ENCODE data around the gene GALNT13. TPM values are rescaled to one million over a fixed set of nuclear protein-coding genes. Genes with fewer than 3 reads are reported as not detected.

Gene GALNT13
- polyA plus RNA-seq, 1 donor, result 2.8 TPM

- DNase-seq, result no peak
Measured at GRCh38 chr2:153944800-153945199, 73.1 kb downstream of the GALNT13 start.

GRCh38 chr2:153946036-153946435, 74.3 kb downstream of the GALNT13 start:
- DNase-seq, result no peak

- no peak for DNase-seq
Measured at GRCh38 chr2:153953761-153954160, 82.0 kb downstream of the GALNT13 start.

GRCh38 chr2:153963256-153963655, 91.5 kb downstream of the GALNT13 start:
- no peak for DNase-seq

GRCh38 chr2:153967248-153967973, 95.7 kb downstream of the GALNT13 start:
- DNase-seq, result no peak

GRCh38 chr2:153971250-153971649, 99.5 kb downstream of the GALNT13 start:
- DNase-seq, result no peak

GRCh38 chr2:153971855-153972254, 100.1 kb downstream of the GALNT13 start:
- DNase-seq, result no peak

GRCh38 chr2:153972412-153972811, 100.7 kb downstream of the GALNT13 start:
- no peak for DNase-seq

GRCh38 chr2:153986488-153987229, 114.9 kb downstream of the GALNT13 start:
- no peak for DNase-seq

GRCh38 chr2:153990771-153991170, 119.0 kb downstream of the GALNT13 start:
- no peak for DNase-seq

- DNase-seq, result no peak
Measured at GRCh38 chr2:154013514-154013913, 141.8 kb downstream of the GALNT13 start.

- DNase-seq, result no peak
Measured at GRCh38 chr2:154015233-154015632, 143.5 kb downstream of the GALNT13 start.

- no peak for DNase-seq
Measured at GRCh38 chr2:154029504-154029903, 157.8 kb downstream of the GALNT13 start.

- no peak for DNase-seq
Measured at GRCh38 chr2:154032220-154032619, 160.5 kb downstream of the GALNT13 start.

GRCh38 chr2:154046493-154046892, 174.8 kb downstream of the GALNT13 start:
- DNase-seq, result no peak

GRCh38 chr2:154048905-154049304, 177.2 kb downstream of the GALNT13 start:
- DNase-seq, result no peak

GRCh38 chr2:154049561-154049960, 177.8 kb downstream of the GALNT13 start:
- no peak for DNase-seq

- no peak for DNase-seq
Measured at GRCh38 chr2:154067124-154067523, 195.4 kb downstream of the GALNT13 start.

- no peak for DNase-seq
Measured at GRCh38 chr2:154078926-154079325, 207.2 kb downstream of the GALNT13 start.

- no peak for DNase-seq
Measured at GRCh38 chr2:154092571-154092970, 220.8 kb downstream of the GALNT13 start.

GRCh38 chr2:154093856-154094255, 222.1 kb downstream of the GALNT13 start:
- no peak for DNase-seq

- no peak for DNase-seq
Measured at GRCh38 chr2:154097833-154098398, 226.2 kb downstream of the GALNT13 start.

- DNase-seq, result no peak
Measured at GRCh38 chr2:154120706-154121105, 249.0 kb downstream of the GALNT13 start.
